ENCODE measurements around the gene WDR1.

WDR1 gene

DNA sequence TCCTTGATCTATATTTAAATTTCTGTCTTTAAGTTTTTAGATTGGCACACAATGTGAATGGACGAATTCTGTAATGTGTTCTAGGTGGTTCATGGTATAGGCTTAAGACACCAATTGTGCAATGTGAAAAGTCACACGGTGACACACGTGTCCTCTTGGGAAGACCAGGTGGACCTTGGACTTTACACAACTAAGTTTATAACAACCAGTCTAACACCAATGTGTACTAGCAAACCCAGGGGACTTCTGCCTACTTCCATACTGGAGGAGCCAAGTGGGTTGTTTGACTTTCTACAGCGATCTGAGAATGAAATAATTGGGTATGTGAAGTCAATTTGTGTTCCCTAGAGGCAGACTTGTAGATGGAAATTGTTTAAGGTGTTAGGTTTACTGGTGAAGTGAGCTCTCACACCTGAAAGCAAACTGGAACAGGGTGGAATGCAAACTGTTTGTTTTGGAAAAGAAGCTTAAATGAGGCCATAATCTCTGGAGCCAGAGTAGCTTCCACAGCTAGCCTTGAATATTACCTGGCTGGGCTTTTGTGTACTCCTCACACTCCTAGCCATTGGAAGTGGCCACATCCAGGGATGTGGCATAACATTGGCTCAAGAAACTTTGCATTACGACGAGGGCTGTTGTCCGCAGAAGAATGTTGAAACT lies 45.9 kb upstream of the WDR1 start:
- no peak for TF ChIP-seq EZH2phosphoT487 (IDR thresholded peaks at IDR 0.05; ENCODE audit: low read depth)
- TF ChIP-seq, protein P1, sequence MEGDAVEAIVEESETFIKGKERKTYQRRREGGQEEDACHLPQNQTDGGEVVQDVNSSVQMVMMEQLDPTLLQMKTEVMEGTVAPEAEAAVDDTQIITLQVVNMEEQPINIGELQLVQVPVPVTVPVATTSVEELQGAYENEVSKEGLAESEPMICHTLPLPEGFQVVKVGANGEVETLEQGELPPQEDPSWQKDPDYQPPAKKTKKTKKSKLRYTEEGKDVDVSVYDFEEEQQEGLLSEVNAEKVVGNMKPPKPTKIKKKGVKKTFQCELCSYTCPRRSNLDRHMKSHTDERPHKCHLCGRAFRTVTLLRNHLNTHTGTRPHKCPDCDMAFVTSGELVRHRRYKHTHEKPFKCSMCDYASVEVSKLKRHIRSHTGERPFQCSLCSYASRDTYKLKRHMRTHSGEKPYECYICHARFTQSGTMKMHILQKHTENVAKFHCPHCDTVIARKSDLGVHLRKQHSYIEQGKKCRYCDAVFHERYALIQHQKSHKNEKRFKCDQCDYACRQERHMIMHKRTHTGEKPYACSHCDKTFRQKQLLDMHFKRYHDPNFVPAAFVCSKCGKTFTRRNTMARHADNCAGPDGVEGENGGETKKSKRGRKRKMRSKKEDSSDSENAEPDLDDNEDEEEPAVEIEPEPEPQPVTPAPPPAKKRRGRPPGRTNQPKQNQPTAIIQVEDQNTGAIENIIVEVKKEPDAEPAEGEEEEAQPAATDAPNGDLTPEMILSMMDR (IDR thresholded peaks at IDR 0.05; ENCODE audit: low read depth, low read length), result no peak
- H4K20me1 ChIP-seq (ENCODE audit: insufficient read depth, low read length), result no peaks in the 10 kb centered on the region
- no peak overlapping the region for H3K9ac ChIP-seq (ENCODE audit: low read length)
- peaks cover 46% of the 10 kb centered on the region for H3K27me3 ChIP-seq (ENCODE audit: low read depth, low read length)
- H3K27ac ChIP-seq (ENCODE audit: low read length), result no peak overlapping the region
- H3K36me3 ChIP-seq (replicated peaks; ENCODE audit: low read depth, low read length), result no peaks in the 10 kb centered on the region
- no peaks in the 10 kb centered on the region for H3K79me2 ChIP-seq (ENCODE audit: low read length)
- no peak overlapping the region for H3K4me3 ChIP-seq (ENCODE audit: low read length)
- H2AFZ ChIP-seq (ENCODE audit: low read depth, low read length), result no peak overlapping the region
- H3K4me1 ChIP-seq (ENCODE audit: low read length), result no peaks in the 10 kb centered on the region
- H3K4me2 ChIP-seq (ENCODE audit: low read length), result no peak overlapping the region
- H3K9me3 ChIP-seq (ENCODE audit: insufficient read depth, low read length), result no peaks in the 10 kb centered on the region

DNA sequence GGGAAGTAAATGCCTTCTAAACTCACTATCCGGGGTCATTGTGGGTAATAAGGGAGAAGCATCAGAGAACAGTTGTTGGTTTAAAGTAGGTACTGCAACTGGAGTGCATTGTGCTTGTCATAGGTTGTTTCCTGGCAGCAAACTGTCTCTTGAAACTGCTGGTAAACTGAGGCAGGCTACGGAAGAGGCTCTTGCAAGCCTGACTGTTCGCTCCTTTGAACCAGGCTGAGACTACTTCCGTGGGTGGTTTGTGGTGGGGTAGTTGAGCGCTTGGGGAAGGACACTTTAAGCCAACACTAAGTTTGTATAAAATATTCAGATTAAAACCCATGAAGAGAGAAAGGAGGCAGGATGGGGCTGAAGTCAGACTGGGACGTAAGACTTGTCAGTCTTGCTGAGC lies 45.2 kb upstream of the WDR1 start:
- Histone ChIP-seq H3K4me1 (ENCODE audit: low read length) (no peaks in the 10 kb centered on the region), H3K79me2 (ENCODE audit: low read length) (no peaks in the 10 kb centered on the region), H3K36me3 (replicated peaks; ENCODE audit: low read depth, low read length) (no peaks in the 10 kb centered on the region), H3K27me3 (ENCODE audit: low read depth, low read length) (peaks cover 46% of the 10 kb centered on the region), H3K27ac (ENCODE audit: low read length) (no peak overlapping the region), H2AFZ (ENCODE audit: low read depth, low read length) (no peak overlapping the region), H3K4me2 (ENCODE audit: low read length) (no peak overlapping the region), H3K4me3 (ENCODE audit: low read length) (no peak overlapping the region), H3K9me3 (ENCODE audit: insufficient read depth, low read length) (no peaks in the 10 kb centered on the region), H3K9ac (ENCODE audit: low read length) (no peak overlapping the region), H4K20me1 (ENCODE audit: insufficient read depth, low read length) (no peaks in the 10 kb centered on the region)
- TF ChIP-seq EZH2phosphoT487 (IDR thresholded peaks at IDR 0.05; ENCODE audit: low read depth), result no peak
- TF ChIP-seq, protein P1 (IDR thresholded peaks at IDR 0.05; ENCODE audit: low read depth, low read length), result no peak

DNA sequence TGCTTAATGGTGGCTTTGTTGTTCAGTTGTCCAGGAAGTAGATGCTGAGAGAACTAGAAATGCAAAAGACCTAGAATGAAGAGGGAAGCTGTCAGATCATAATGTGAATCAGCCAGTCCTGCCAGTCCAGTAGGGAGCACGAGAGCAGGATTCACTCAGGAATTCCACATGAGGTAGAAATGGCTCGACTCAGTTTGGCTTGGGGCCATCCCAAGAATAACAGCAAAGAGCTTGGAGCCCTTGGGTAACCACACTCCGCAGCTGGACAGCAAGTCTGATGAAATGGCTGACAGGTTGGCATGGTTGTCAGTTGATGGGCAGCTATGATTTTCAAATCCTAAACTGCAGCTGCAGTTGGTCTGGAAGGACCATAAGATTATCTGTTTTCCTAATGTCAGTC lies 44.5 kb upstream of the WDR1 start:
- no peak overlapping the region for H3K4me3 ChIP-seq (ENCODE audit: low read length)
- H3K79me2 ChIP-seq (ENCODE audit: low read length), result no peaks in the 10 kb centered on the region
- H3K9ac ChIP-seq (ENCODE audit: low read length), result no peak overlapping the region
- no peak for TF ChIP-seq EZH2phosphoT487 (IDR thresholded peaks at IDR 0.05; ENCODE audit: low read depth)
- TF ChIP-seq, protein P1 (IDR thresholded peaks at IDR 0.05; ENCODE audit: low read depth, low read length), result no peak
- H4K20me1 ChIP-seq (ENCODE audit: insufficient read depth, low read length), result no peaks in the 10 kb centered on the region
- H2AFZ ChIP-seq (ENCODE audit: low read depth, low read length), result no peak overlapping the region
- no peaks in the 10 kb centered on the region for H3K36me3 ChIP-seq (replicated peaks; ENCODE audit: low read depth, low read length)
- no peak overlapping the region for H3K4me2 ChIP-seq (ENCODE audit: low read length)
- no peaks in the 10 kb centered on the region for H3K9me3 ChIP-seq (ENCODE audit: insufficient read depth, low read length)
- peaks cover 46% of the 10 kb centered on the region for H3K27me3 ChIP-seq (ENCODE audit: low read depth, low read length)
- H3K27ac ChIP-seq (ENCODE audit: low read length), result no peak overlapping the region
- no peaks in the 10 kb centered on the region for H3K4me1 ChIP-seq (ENCODE audit: low read length)

DNA sequence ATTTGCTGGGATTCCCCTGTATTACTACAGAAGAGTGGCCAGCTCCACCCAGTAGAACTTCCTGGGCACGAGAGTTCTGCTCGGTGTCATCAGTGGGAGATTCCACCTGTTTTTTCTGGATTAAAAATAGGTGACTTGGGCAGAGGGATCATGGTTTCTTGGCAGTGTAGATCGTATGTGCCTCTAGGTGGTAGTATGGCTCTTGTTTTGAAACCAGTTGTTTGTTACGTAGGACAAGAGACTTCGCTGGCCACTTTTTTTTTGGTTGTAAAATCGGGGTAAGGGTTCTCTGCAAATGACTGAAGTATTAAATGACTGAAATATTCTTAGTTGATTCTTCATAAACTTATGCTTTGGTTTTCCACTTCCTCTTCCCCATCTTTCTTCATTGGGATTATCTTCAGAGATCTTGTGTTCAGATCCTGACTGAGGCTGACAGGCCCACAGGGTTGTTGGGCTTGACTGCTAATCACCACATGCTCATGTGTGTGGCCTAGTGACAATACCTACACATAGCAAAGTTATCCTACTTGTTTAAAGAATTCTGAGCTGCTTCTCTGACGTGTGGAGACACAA lies 43.8 kb upstream of the WDR1 start:
- Histone ChIP-seq H3K27ac (ENCODE audit: low read length) (no peak overlapping the region), H3K79me2 (ENCODE audit: low read length) (no peaks in the 10 kb centered on the region)
- TF ChIP-seq EZH2phosphoT487 (IDR thresholded peaks at IDR 0.05; ENCODE audit: low read depth), result no peak
- TF ChIP-seq, protein P1 (IDR thresholded peaks at IDR 0.05; ENCODE audit: low read depth, low read length), result peak; percentile 49

More for the DNA sequence above, 43.8 kb upstream of the WDR1 start:
- peaks cover 42% of the 10 kb centered on the region for H3K27me3 ChIP-seq (ENCODE audit: low read depth, low read length)
- no peaks in the 10 kb centered on the region for H4K20me1 ChIP-seq (ENCODE audit: insufficient read depth, low read length)
- H3K9me3 ChIP-seq (ENCODE audit: insufficient read depth, low read length), result no peaks in the 10 kb centered on the region
- H3K4me1 ChIP-seq (ENCODE audit: low read length), result no peaks in the 10 kb centered on the region
- no peaks in the 10 kb centered on the region for H3K36me3 ChIP-seq (replicated peaks; ENCODE audit: low read depth, low read length)
- no peak overlapping the region for H2AFZ ChIP-seq (ENCODE audit: low read depth, low read length)
- no peak overlapping the region for H3K4me3 ChIP-seq (ENCODE audit: low read length)
- H3K4me2 ChIP-seq (ENCODE audit: low read length), result no peak overlapping the region
- H3K9ac ChIP-seq (ENCODE audit: low read length), result no peak overlapping the region
